H1 (cell line): ENCODE results near the gene TOM1L2. TPM values are rescaled to one million over a fixed set of nuclear protein-coding genes. Genes with fewer than 3 reads are reported as not detected.

Source experiments
- CTCF ChIA-PET: fragments of 300-600 bp; sonication (Branson Sonifier 250); formaldehyde crosslinking; loops from one replicate; lab custom pipeline; 2021; ENCODE audit not compliant: partially characterized antibody; lab: Charles Lee
- POLR2A ChIA-PET: fragments of 300-600 bp; sonication (Branson Sonifier 250); formaldehyde crosslinking; loops from one replicate; lab custom pipeline; 2021; ENCODE audit warnings: inconsistent platforms; ENCODE audit not compliant: partially characterized antibody; lab: Charles Lee
- DNase-seq, 2 experiments: peaks; one replicate each; pipeline versions ENCODE4 v3.0.0 to v3.0.0-alpha.2; 2010 to 2022; ENCODE audit warnings: low spot score in 2 of 2, low read depth in 1 of 2, mixed read lengths in 1 of 2
- FAIRE-seq: peaks from 2 replicates; lab custom pipeline; 2011; peaks lifted over from hg19 to GRCh38; lab: Jason Lieb, UNC
- H2AFZ ChIP-seq: 2 replicates; pipeline ENCODE4 v1.8.1; 2012; ENCODE audit warnings: low read length, inconsistent platforms
- H2AK5ac ChIP-seq: 2 replicates; pipeline ENCODE4 v1.6.1; 2013; ENCODE audit warnings: low read depth, low read length
- H2BK120ac ChIP-seq: replicated peaks from 2 replicates; pipeline ENCODE3; 2013; ENCODE audit warnings: low read depth, low read length, inconsistent platforms
- H2BK12ac ChIP-seq: 2 replicates; pipeline ENCODE4 v1.6.1; 2013; ENCODE audit warnings: low read depth, low read length
- H2BK15ac ChIP-seq: 2 replicates; pipeline ENCODE4 v1.6.1; 2013; ENCODE audit warnings: low read length
- H2BK20ac ChIP-seq: 2 replicates; pipeline ENCODE4 v1.6.1; 2013; ENCODE audit warnings: low read length
- H2BK5ac ChIP-seq: 2 replicates; pipeline ENCODE4 v1.6.1; 2013; ENCODE audit warnings: low read depth, low read length
- H3K14ac ChIP-seq: 2 replicates; pipeline ENCODE4 v1.6.1; 2013; ENCODE audit warnings: inconsistent platforms; ENCODE audit not compliant: insufficient read length
- H3K18ac ChIP-seq: 2 replicates; pipeline ENCODE4 v1.6.1; 2013; ENCODE audit warnings: low read length; ENCODE audit errors: extremely low read depth
- H3K23ac ChIP-seq: 2 replicates; pipeline ENCODE4 v1.6.1; 2013; ENCODE audit warnings: inconsistent platforms; ENCODE audit not compliant: insufficient read length
- H3K23me2 ChIP-seq: 2 replicates; pipeline ENCODE4 v1.6.1; 2013; ENCODE audit warnings: low read depth, low read length
- H3K27ac ChIP-seq: 2 replicates; pipeline ENCODE4 v1.6.1; 2011; ENCODE audit warnings: low read depth, low read length, inconsistent platforms
- H3K27me3 ChIP-seq, 4 experiments: replicated peaks in 1 of 4; 1 replicate in 1 of 4; 2 replicates in 3 of 4; pipeline versions ENCODE4 v1.6.1 to v1.8.1; 2011 to 2013; ENCODE audit warnings: low read length in 3 of 4, mild to moderate bottlenecking in 3 of 4, inconsistent platforms in 2 of 4, mixed read lengths in 2 of 4, moderate library complexity in 1 of 4; ENCODE audit not compliant: control insufficient read depth in 3 of 4, insufficient read depth in 3 of 4; ENCODE audit errors: extremely low read depth in 1 of 4
- H3K36me3 ChIP-seq, 4 experiments: 2 replicates each; pipeline versions ENCODE4 v1.6.1 to v1.8.1; 2011 to 2013; ENCODE audit warnings: mild to moderate bottlenecking in 4 of 4, low read length in 3 of 4, moderate library complexity in 2 of 4, control low read depth in 1 of 4, inconsistent platforms in 1 of 4; ENCODE audit not compliant: insufficient read depth in 4 of 4, control insufficient read depth in 2 of 4
- H3K4ac ChIP-seq: replicated peaks from 2 replicates; pipeline ENCODE3; 2013; ENCODE audit warnings: low read length, low read depth, mixed read lengths, inconsistent platforms; ENCODE audit not compliant: insufficient read length
- H3K4me1 ChIP-seq, 4 experiments: replicated peaks in 1 of 4; 1 replicate in 1 of 4; 2 replicates in 3 of 4; pipeline versions ENCODE4 v1.6.1 to v1.8.1; 2011 to 2013; ENCODE audit warnings: low read length in 3 of 4, inconsistent platforms in 2 of 4, mixed read lengths in 1 of 4; ENCODE audit not compliant: insufficient read depth in 4 of 4, control insufficient read depth in 3 of 4
- H3K4me2 ChIP-seq, 2 experiments: 2 replicates each; pipeline versions ENCODE4 v1.6.1 to v1.8.1; 2011 to 2013; ENCODE audit warnings: low read depth in 2 of 2, low read length in 2 of 2, control low read depth in 1 of 2, inconsistent platforms in 1 of 2, mild to moderate bottlenecking in 1 of 2; ENCODE audit not compliant: insufficient read depth in 1 of 2
- H3K4me3 ChIP-seq, 4 experiments: fragments of 200-600, 300-600 bp in 1 of 4; sonication (generic), shearing (Covaris generic), sonication (Bioruptor Twin) in 1 of 4; 2 replicates each; pipeline versions ENCODE4 v1.5.1 to v1.8.1; 2011 to 2016; ENCODE audit warnings: low read length in 4 of 4, low read depth in 3 of 4, control low read depth in 2 of 4, inconsistent platforms in 2 of 4, mild to moderate bottlenecking in 2 of 4, mixed read lengths in 1 of 4, moderate library complexity in 1 of 4; ENCODE audit not compliant: insufficient read depth in 2 of 4; ENCODE audit errors: extremely low read depth in 1 of 4
- H3K56ac ChIP-seq: replicated peaks from 2 replicates; pipeline ENCODE3; 2013; ENCODE audit warnings: low read depth, mild to moderate bottlenecking, mixed read lengths, low read length, inconsistent platforms; ENCODE audit not compliant: insufficient read length
- H3K79me1 ChIP-seq: 2 replicates; pipeline ENCODE4 v1.6.1; 2013; ENCODE audit warnings: low read depth, low read length, control low read depth
- H3K79me2 ChIP-seq, 2 experiments: 2 replicates each; pipeline versions ENCODE4 v1.6.1 to v1.8.1; 2012 to 2013; ENCODE audit warnings: low read length in 2 of 2, mild to moderate bottlenecking in 2 of 2, inconsistent platforms in 1 of 2; ENCODE audit not compliant: insufficient read depth in 2 of 2, control insufficient read depth in 1 of 2
- H3K9ac ChIP-seq, 4 experiments: replicated peaks in 1 of 4; 1 replicate in 1 of 4; 2 replicates in 3 of 4; pipeline versions ENCODE4 v1.6.1 to v1.8.1; 2011 to 2013; ENCODE audit warnings: low read depth in 3 of 4, low read length in 3 of 4, control low read depth in 2 of 4, mild to moderate bottlenecking in 2 of 4, moderate library complexity in 2 of 4, inconsistent platforms in 1 of 4; ENCODE audit errors: extremely low read depth in 1 of 4
- H3K9me3 ChIP-seq, 2 experiments: 2 replicates each; pipeline versions ENCODE4 v1.6.1 to v1.8.1; 2012 to 2013; ENCODE audit warnings: mild to moderate bottlenecking in 2 of 2, moderate library complexity in 2 of 2, control low read depth in 1 of 2, inconsistent platforms in 1 of 2, low read depth in 1 of 2, low read length in 1 of 2, mixed read lengths in 1 of 2; ENCODE audit not compliant: insufficient read depth in 2 of 2
- H4K20me1 ChIP-seq, 2 experiments: replicated peaks in 1 of 2; 2 replicates each; pipeline versions ENCODE3 to v1.8.1; 2011 to 2013; ENCODE audit warnings: inconsistent platforms in 2 of 2, low read length in 2 of 2, mild to moderate bottlenecking in 1 of 2; ENCODE audit not compliant: insufficient read depth in 2 of 2, control insufficient read depth in 1 of 2
- H4K5ac ChIP-seq: 2 replicates; pipeline ENCODE4 v1.6.1; 2013; ENCODE audit warnings: low read length, low read depth, mixed read lengths, inconsistent platforms; ENCODE audit not compliant: insufficient read length
- H4K8ac ChIP-seq: 2 replicates; pipeline ENCODE4 v1.8.0; 2013; ENCODE audit warnings: mild to moderate bottlenecking, moderate library complexity, low read length, inconsistent platforms; ENCODE audit not compliant: insufficient read depth; ENCODE audit errors: extremely low read depth
- H4K91ac ChIP-seq: replicated peaks from 2 replicates; pipeline ENCODE3; 2013; ENCODE audit warnings: low read length, mixed read lengths, inconsistent platforms; ENCODE audit not compliant: insufficient read length
- BACH1 ChIP-seq: IDR thresholded peaks from 2 replicates; pipeline ENCODE4 v1.6.1; 2012; ENCODE audit warnings: low read length, improper control_type of control experiment
- KDM5A ChIP-seq: fragments of 200-600 bp; IDR thresholded peaks from 2 replicates; pipeline ENCODE4 v1.7.1; 2012; ENCODE audit warnings: mild to moderate bottlenecking, low read length, inconsistent platforms, mixed read lengths
- RBBP5 ChIP-seq: IDR thresholded peaks from 2 replicates; pipeline ENCODE4 v1.7.1; 2012; ENCODE audit warnings: low read depth, mild to moderate bottlenecking, inconsistent platforms, low read length, moderate library complexity, borderline replicate concordance
- SP4 ChIP-seq: IDR thresholded peaks from 2 replicates; pipeline ENCODE4 v1.6.1; 2012; ENCODE audit warnings: low read length, inconsistent platforms
- TAF7 ChIP-seq: optimal IDR thresholded peaks from 2 replicates; pipeline ENCODE3; 2011; ENCODE audit warnings: low read depth, mild to moderate bottlenecking, inconsistent platforms, low read length, moderate library complexity, borderline replicate concordance
- TEAD4 ChIP-seq: IDR thresholded peaks from 2 replicates; pipeline ENCODE4 v1.6.1; 2012; ENCODE audit warnings: low read depth, low read length, inconsistent platforms, mixed read lengths
- ZNF274 ChIP-seq: IDR thresholded peaks from 2 replicates; pipeline ENCODE4 v1.7.0; 2012; ENCODE audit warnings: low read length, borderline replicate concordance; ENCODE audit errors: extremely low read depth
- WGBS, 2 experiments: shearing (Covaris generic) in 1 of 2; methylation state at CpG; one replicate each; pipeline versions ENCODE4 v1.1.6 to v1.1.7; 2013 to 2015; ENCODE audit warnings: low lambda C conversion rate in 2 of 2, mixed read lengths in 2 of 2, inconsistent platforms in 1 of 2, low coverage in 1 of 2, missing lambda C conversion rate in 1 of 2; ENCODE audit not compliant: insufficient replicate concordance in 2 of 2, insufficient coverage in 1 of 2, insufficient read length in 1 of 2; ENCODE audit errors: extremely low coverage in 1 of 2, missing lambda C conversion rate in 1 of 2; 5-methylcytosine and 5-hydroxymethylcytosine counted together
- polyA plus RNA-seq, 7 experiments: library from polyadenylated mRNA; depleted of rRNA in 3 of 7; stranded (reverse) in 5 of 7; unstranded in 2 of 7; fragments of >200 nt in 5 of 7; fragments of 200-250 nt in 2 of 7; gene quantifications; 1 replicate in 5 of 7; 2 replicates in 1 of 7; 4 replicates in 1 of 7; pipeline versions ENCODE4 v1.2.1 to v1.2.3, GENCODE V29; 2011 to 2013; ENCODE audit warnings: missing spikeins in 2 of 7, mixed read lengths in 2 of 7
- total RNA-seq: library from RNA; stranded (reverse); fragmentation: NEBNext Ultra II Directional; extraction: Animal tissue kit (Norgen Biotek cat#: 25700); gene quantifications from 2 replicates; pipeline ENCODE4 v1.2.1, GENCODE V29; 2021
- TF ChIP-seq, protein P1 (sequence below): IDR thresholded peaks from 2 replicates; pipeline ENCODE4 v1.6.1; 2011; ENCODE audit warnings: low read length, improper control_type of control experiment

Gene TOM1L2
- total and polyA plus RNA-seq, 2 of the 8 experiments (the other 6 are each of a cell fraction or from before 2014, with no cell fraction given): 2.0 to 3.4 TPM

DNA sequence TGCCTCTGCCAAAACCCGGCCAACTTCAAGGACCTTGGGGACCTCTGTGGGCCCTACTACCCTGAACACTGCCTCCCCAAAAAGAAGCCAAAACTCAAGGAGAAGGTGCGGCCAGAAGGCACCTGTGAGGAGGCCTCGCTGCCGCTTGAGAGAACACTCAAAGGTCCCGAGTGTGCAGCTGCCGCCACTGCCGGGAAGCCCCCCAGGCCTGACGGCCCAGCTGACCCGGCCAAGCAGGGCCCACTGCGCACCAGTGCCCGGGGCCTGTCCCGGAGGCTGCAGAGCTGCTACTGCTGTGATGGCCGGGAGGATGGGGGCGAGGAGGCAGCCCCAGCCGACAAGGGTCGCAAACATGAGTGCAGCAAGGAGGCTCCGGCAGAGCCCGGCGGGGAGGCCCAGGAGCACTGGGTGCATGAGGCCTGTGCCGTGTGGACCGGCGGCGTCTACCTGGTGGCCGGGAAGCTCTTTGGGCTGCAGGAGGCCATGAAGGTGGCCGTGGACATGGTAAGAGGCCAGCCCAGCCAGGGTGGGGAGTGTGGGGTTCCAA, 174.1 kb downstream of the TOM1L2 start:
- H2BK20ac ChIP-seq: no peak overlapping the region
- no peaks in the 10 kb centered on the region for H3K79me2 ChIP-seq
- H3K56ac ChIP-seq: no peak overlapping the region
- FAIRE-seq (no peak), DNase-seq (no peak)
- no peak overlapping the region for H3K23ac ChIP-seq
- H3K4me3 ChIP-seq: no peak overlapping the region
- no peak overlapping the region for H4K5ac ChIP-seq
- no peak overlapping the region; the same call in 1 of the 2 replicates for H4K8ac ChIP-seq
- no peak overlapping the region for H3K27ac ChIP-seq
- H3K23me2 ChIP-seq: no peaks in the 10 kb centered on the region
- TF ChIP-seq KDM5A: no peak
- TF ChIP-seq SP4: no peak
- TF ChIP-seq, protein P1, sequence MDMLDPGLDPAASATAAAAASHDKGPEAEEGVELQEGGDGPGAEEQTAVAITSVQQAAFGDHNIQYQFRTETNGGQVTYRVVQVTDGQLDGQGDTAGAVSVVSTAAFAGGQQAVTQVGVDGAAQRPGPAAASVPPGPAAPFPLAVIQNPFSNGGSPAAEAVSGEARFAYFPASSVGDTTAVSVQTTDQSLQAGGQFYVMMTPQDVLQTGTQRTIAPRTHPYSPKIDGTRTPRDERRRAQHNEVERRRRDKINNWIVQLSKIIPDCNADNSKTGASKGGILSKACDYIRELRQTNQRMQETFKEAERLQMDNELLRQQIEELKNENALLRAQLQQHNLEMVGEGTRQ: no peak
- TF ChIP-seq ZNF274: no peak
- TF ChIP-seq TEAD4: no peak
- no peak for TF ChIP-seq TAF7
- no peak for TF ChIP-seq BACH1
- no peak for TF ChIP-seq RBBP5
- H2BK12ac ChIP-seq: no peak overlapping the region
- H3K4me1 ChIP-seq: peaks cover 0 to 12% (median 4%) of the 10 kb centered on the region in 4 experiments; a peak in 5 of 7 replicates
- H2AK5ac ChIP-seq: no peak overlapping the region
- ChIA-PET POLR2A (interaction anchor here (1.1 to 1.2 kb wide), 2 partner anchors 12 to 49 kb away, joined by 3 to 5 read pairs; no protein-coding TSS in a partner anchor), CTCF (interaction anchor here (0.6 to 2.6 kb wide), 4 partner anchors 15 to 69 kb away, joined by 3 to 10 read pairs (median 4); no protein-coding TSS in a partner anchor)
- H2BK15ac ChIP-seq: no peak overlapping the region
- 86% methylated on average over 16 of the region's 25 CpGs; no CpG with 5 or more reads in 1 of the 2 experiments for WGBS, 2 experiments
- H4K20me1 ChIP-seq: no peaks in the 10 kb centered on the region
- no peak overlapping the region for H3K4ac ChIP-seq
- no peaks in the 10 kb centered on the region for H3K79me1 ChIP-seq
- H3K4me2 ChIP-seq: no peak overlapping the region
- peaks cover 0 to 13% (median 7%) of the 10 kb centered on the region in 4 experiments; a peak in 4 of 7 replicates for H3K27me3 ChIP-seq
- no peaks in the 10 kb centered on the region for H3K36me3 ChIP-seq
- H3K14ac ChIP-seq: no peak overlapping the region
- H2BK120ac ChIP-seq: no peak overlapping the region
- no peaks in the 10 kb centered on the region for H3K9me3 ChIP-seq
- H2AFZ ChIP-seq: no peak overlapping the region
- H3K18ac ChIP-seq: no peak overlapping the region
- H4K91ac ChIP-seq: no peak overlapping the region
- H2BK5ac ChIP-seq: no peak overlapping the region
- H3K9ac ChIP-seq: no peak overlapping the region
